Right atrium auricular region (tissue), 2 donors: ENCODE measurements around the gene MAPK4. TPM values are rescaled to one million over a fixed set of nuclear protein-coding genes. Genes with fewer than 3 reads are reported as not detected.

ENCODE experiments used
- DNase-seq: peaks from one replicate; pipeline ENCODE4 v3.0.0-alpha.2; 2019; ENCODE audit warnings: low spot score
- H3K27ac ChIP-seq, 2 donors: fragments of 200-600 bp; sonication (generic); 1 replicate in 1 of 2; 2 replicates in 1 of 2; pipeline ENCODE4 v1.5.1; 2016 to 2019
- H3K27me3 ChIP-seq, 2 donors: fragments of 200-600 bp; sonication (generic); one replicate each; pipeline versions ENCODE4 v1.5.1 to v1.6.0; 2017 to 2019
- H3K36me3 ChIP-seq: fragments of 200-600 bp; sonication (generic); one replicate; pipeline ENCODE4 v1.5.1; 2016
- H3K4me1 ChIP-seq, 2 donors: fragments of 200-600 bp; sonication (generic); one replicate each; pipeline versions ENCODE4 v1.5.1 to v1.6.0; 2017 to 2019
- H3K4me3 ChIP-seq, 2 donors: fragments of 200-600 bp; sonication (generic); 1 replicate in 1 of 2; 2 replicates in 1 of 2; pipeline ENCODE4 v1.5.1; 2017 to 2019; ENCODE audit warnings: mild to moderate bottlenecking in 1 of 2, moderate library complexity in 1 of 2
- H3K9me3 ChIP-seq, 2 donors: fragments of 200-600 bp; sonication (generic); one replicate each; pipeline ENCODE4 v1.5.1; 2019
- CTCF ChIP-seq, 2 donors: fragments of 200-600 bp; sonication (generic); IDR thresholded peaks; one replicate each; pipeline ENCODE4 v1.5.1; 2019; ENCODE audit warnings: antibody characterized with exemption in 2 of 2
- total RNA-seq, 2 donors: library from RNA; depleted of rRNA; stranded (reverse); fragments of >200 nt; gene quantifications; one replicate each; pipeline ENCODE4 v1.1.0, GENCODE V29; 2016

MAPK4 gene
- total RNA-seq, 2 donors from 2014 or later = 17.9 to 101 TPM

- Histone ChIP-seq H3K9me3 (no peaks in the 10 kb centered on the region), H3K27me3 (no peaks in the 10 kb centered on the region), H3K4me3 (no peak overlapping the region), H3K4me1 (peaks cover 0 to 32% of the 10 kb centered on the region in 2 donors), H3K36me3 (no peaks in the 10 kb centered on the region), H3K27ac (peak overlapping the region; percentile 66 to 76)
- TF ChIP-seq CTCF (IDR thresholded peaks at IDR 0.05) = no peak
- no peak for DNase-seq
Measured at GRCh38 chr18:50726960-50727589, 167.2 kb downstream of the MAPK4 start.

DNA sequence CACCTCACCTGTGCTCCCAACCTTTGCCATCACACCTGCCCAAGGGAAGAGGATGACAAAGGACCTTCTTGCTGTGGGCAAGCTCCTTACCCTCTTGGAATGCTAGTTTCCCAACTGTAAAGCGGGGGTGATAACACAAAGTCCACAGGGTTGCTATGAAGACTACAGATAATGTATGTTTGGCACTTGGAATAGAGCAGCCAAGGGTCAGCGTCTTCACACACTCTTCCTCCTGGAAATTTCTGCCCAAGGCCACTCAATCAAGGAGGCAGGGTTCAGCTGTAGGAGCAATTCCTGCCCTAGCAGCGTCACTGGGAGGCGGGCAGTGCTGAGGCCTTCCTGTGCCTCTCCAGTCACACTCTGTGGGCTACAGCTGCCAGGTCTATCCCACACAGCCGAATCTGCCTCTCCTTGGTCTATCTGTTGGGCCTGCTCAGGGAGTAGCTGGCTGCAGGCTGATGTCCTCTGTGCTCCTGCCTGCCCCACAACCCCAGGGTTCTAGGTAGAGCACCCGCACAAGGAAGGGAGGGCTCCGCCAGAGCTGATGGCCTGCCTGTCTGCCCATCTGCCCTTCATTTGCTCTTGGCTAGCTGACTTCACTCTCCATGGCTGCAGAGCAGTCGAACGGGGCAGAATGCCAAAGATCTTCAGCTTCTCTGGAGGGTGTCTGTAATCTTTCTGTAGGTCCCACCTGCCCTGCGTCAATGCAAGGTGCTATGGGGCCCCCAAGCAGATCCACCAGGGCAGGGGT, 168.0 kb downstream of the MAPK4 start:
- Histone ChIP-seq H3K9me3 (no peaks in the 10 kb centered on the region), H3K27ac (peak overlapping the region; percentile 66 to 76), H3K4me1 (peaks cover 0 to 32% of the 10 kb centered on the region in 2 donors), H3K27me3 (no peaks in the 10 kb centered on the region), H3K4me3 (no peak overlapping the region), H3K36me3 (no peaks in the 10 kb centered on the region)
- DNase-seq = no peak
- no peak for TF ChIP-seq CTCF (IDR thresholded peaks at IDR 0.05)

DNA sequence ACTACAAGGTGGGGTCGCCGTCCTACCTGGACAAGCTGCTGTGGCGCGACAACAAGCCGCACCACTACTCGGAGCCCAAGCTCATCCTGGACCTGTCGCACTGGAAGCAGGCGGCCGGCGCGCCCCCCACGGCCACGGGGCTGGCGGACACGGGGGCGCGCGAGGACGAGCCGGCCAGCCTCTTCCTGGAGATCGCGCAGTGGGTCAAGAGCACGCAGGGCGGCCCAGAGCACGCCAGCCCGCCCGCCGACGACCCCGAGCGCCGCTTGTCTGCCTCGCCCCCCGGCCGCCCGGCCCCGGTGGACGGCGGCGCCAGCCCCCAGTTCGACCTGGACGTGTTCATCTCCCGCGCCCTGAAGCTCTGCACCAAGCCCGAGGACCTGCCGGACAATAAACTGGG, 169.5 kb downstream of the MAPK4 start:
- Histone ChIP-seq H3K27me3 (no peaks in the 10 kb centered on the region), H3K4me3 (no peak overlapping the region), H3K36me3 (no peaks in the 10 kb centered on the region), H3K27ac (no peak overlapping the region), H3K4me1 (peaks cover 0 to 30% of the 10 kb centered on the region in 2 donors), H3K9me3 (no peaks in the 10 kb centered on the region)
- TF ChIP-seq CTCF (IDR thresholded peaks at IDR 0.05) = no peak
- DNase-seq = no peak

DNA sequence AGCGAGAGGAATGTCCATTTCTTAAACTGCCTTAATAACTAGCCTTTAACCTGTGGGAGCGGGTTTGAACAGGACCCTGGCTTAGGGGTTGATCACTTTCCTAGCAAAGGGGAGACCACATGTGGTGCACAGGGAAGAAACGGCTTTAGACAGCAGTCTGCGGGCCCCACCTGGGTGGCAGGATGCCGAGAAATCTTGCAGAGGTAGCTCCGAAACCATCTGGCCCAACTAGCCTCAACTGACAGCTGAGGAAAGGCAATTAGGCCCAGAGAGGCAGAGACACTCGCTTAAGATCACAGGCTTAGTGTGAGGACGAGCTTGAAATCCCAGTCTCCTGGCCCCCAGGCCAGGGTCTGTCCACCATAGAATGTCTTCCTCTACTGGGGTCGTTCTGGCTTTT, 170.1 kb downstream of the MAPK4 start:
- H3K4me1 ChIP-seq = peaks cover 0 to 24% of the 10 kb centered on the region in 2 donors
- TF ChIP-seq CTCF (IDR thresholded peaks at IDR 0.05) = no peak
- H3K36me3 ChIP-seq = no peaks in the 10 kb centered on the region
- H3K27ac ChIP-seq = no peak overlapping the region
- no peaks in the 10 kb centered on the region for H3K9me3 ChIP-seq
- DNase-seq = no peak
- H3K27me3 ChIP-seq = no peaks in the 10 kb centered on the region
- no peak overlapping the region for H3K4me3 ChIP-seq

DNA sequence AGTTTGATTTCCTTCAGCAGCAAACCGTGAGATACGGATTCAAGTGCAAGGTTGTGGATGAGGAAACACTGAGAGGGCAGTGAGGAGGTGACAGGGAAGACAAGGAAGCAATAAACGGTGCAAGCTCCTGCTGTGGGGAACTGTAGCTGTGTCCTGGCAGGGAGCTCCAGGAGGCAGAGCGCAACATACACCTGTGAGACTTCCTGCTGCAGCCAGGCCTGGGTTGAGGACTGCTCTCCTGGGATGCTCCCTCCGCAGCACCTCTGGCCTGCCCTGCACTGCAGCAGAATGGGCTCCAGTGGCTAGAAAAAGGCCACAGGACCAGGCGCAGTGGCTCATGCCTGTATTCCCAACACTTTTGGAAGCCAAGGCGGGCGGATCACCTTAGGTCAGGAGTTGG, 174.5 kb downstream of the MAPK4 start:
- TF ChIP-seq CTCF (IDR thresholded peaks at IDR 0.05) = no peak
- Histone ChIP-seq H3K4me3 (no peak overlapping the region), H3K27ac (no peak overlapping the region), H3K36me3 (no peaks in the 10 kb centered on the region), H3K27me3 (no peaks in the 10 kb centered on the region), H3K9me3 (no peaks in the 10 kb centered on the region), H3K4me1 (no peaks in the 10 kb centered on the region)
- DNase-seq = no peak
